Measurements from ENCODE around the gene ANAPC10.

The ANAPC10 gene

DNA sequence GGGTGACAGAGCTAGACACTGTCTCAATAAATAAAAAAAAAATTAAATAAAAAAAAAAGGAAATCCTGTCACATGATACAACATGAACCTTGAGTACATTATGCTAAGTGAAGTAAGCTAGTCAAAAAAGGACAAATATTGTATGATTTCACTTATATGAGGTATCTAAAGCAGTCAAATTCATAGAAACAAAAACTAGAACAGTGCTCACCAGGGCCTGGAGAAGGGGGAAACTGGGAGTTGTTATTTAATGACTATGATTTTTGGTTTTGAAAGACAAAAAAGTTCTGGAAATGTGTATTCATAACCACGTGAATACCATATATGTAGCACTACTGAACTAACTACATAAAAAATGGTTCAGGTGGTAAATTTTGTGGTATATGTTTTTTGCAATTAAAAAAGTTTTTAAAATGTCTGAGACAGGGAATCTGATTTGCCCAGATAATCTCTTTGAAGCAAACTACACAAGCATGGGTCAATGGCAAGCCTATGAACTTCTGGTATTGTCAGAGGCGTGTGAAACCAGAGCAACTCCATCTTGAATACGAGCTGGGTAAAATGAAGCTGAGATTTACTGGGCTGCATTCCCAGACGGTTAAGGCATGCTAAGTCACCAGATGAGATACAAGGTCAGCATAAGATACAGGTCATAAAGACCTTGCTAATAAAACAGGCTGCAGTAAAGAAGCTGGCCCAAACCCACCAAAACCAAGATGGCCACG is 42.3 kb downstream of the ANAPC10 start:
- TF ChIP-seq, protein P1, sequence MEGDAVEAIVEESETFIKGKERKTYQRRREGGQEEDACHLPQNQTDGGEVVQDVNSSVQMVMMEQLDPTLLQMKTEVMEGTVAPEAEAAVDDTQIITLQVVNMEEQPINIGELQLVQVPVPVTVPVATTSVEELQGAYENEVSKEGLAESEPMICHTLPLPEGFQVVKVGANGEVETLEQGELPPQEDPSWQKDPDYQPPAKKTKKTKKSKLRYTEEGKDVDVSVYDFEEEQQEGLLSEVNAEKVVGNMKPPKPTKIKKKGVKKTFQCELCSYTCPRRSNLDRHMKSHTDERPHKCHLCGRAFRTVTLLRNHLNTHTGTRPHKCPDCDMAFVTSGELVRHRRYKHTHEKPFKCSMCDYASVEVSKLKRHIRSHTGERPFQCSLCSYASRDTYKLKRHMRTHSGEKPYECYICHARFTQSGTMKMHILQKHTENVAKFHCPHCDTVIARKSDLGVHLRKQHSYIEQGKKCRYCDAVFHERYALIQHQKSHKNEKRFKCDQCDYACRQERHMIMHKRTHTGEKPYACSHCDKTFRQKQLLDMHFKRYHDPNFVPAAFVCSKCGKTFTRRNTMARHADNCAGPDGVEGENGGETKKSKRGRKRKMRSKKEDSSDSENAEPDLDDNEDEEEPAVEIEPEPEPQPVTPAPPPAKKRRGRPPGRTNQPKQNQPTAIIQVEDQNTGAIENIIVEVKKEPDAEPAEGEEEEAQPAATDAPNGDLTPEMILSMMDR (IDR thresholded peaks at IDR 0.05; ENCODE audit: low read depth, low read length), result no peak
- no peak overlapping the region for H3K4me3 ChIP-seq (ENCODE audit: low read depth, low read length)

DNA sequence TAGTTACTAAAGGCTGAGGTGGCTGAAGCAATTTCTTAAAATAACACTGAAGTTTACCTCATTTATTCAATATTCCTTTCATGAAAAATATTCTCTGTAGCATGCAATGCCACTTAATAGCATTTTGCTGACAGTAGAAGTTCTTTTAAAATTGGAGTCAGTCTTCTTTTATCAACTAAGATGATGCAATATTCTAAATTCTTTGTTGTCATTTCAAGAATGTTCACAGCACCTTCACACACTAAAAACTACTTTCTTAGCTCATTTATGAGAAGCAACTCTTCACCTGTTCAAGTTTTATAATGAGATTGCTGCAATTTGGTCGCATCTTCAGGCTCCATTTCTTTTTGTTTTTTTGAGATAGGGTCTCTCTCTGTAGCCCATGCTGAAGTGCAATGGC is 48.8 kb downstream of the ANAPC10 start:
- TF ChIP-seq, protein P1 (IDR thresholded peaks at IDR 0.05; ENCODE audit: low read depth, low read length), result no peak
- H3K4me3 ChIP-seq (ENCODE audit: low read depth, low read length), result no peak overlapping the region

DNA sequence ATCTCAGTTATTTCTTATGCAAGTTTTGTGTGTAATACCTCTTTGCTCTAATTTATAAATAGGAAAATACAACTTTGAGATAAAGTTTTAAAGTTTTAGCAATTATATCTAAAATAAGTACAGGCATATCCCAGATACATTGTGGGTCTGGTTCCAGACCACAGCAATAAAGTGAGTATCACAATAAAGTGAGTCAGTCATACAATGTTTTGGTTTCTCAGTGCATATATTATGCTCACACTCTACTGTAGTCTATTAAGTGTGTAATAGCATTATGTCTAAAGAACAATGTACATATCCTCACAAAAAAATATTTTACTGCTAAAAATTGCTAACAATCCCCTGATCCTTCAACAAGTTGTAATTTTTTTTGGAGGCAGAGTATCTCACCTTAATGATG is 49.2 kb downstream of the ANAPC10 start:
- H3K4me3 ChIP-seq (ENCODE audit: low read depth, low read length), result no peak overlapping the region
- TF ChIP-seq, protein P1 (IDR thresholded peaks at IDR 0.05; ENCODE audit: low read depth, low read length), result no peak

DNA sequence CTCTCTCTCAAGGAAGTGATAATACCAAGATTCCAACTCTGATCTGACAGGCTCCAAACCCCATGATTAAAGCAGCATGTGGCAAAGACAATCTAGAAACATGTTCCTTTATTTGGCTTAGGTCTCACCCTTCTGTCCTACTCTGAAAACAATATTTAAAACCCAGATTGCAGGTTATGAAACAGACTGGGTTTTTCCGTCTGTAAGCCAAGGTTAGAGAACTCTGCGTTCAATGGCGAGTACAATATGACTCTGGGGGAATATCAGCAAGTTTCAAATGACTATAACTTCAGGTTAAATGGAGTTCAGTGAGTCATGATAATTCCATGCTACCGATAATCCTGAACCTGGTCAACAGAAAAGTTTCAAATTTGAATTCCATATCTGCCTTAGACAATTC is 50.8 kb downstream of the ANAPC10 start:
- TF ChIP-seq, protein P1 (IDR thresholded peaks at IDR 0.05; ENCODE audit: low read depth, low read length), result no peak
- H3K4me3 ChIP-seq (ENCODE audit: low read depth, low read length), result no peak overlapping the region

DNA sequence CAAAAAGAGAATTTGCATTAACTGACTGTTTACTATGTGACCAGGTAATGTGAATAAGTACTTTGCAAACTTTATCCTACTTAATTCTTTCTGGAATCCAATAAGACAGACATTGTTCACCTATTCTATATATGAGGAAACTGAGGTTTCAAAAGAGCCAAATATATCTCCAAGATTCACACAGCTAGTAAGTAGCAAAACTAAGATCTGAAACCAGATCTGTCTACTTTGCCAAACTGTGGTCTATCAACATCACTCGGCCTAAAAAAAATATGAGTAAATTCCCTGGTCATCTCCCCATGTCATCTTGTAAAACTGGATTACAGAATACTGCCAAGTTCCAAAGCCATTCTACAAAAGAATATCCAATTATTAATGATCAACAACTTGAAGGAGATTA is 52.8 kb downstream of the ANAPC10 start:
- no peak overlapping the region for H3K4me3 ChIP-seq (ENCODE audit: low read depth, low read length)
- TF ChIP-seq, protein P1 (IDR thresholded peaks at IDR 0.05; ENCODE audit: low read depth, low read length), result no peak

DNA sequence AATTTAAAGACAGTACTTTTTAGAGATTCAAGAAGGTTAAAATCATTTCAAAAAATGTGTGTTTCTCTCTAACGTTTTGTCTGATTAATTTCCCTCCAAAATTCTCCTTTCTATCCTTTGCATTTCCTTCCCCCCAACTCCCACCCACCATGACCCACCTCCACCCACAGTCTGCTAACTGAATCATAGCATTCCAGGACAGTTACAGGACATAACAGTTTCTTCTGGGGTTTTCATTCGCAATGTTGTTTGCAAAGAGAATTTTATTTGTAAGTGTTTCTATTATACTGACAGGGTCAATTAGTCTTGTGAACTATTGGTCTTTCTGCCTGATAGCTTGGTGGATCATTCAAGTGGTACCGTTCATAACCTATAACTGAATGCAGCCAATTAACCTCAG is 53.7 kb downstream of the ANAPC10 start:
- H3K4me3 ChIP-seq (ENCODE audit: low read depth, low read length), result no peak overlapping the region

DNA sequence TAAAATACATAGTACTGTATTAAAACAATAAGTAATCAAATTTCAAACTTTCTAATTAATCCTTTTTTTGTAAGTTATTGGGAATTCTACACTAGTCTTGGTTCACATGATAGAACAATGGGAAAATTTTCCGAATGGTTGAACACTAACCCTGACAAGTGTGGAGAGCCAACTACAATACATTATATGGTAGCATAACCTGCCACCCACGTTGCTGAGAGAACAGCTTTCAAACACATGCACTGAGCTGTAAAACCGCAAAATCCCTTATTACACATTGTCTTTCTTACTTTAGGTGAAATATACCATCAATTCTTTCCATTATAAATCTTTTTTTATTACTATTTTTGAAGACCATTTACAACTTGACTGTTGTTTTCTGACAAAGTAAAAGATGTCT is 54.7 kb downstream of the ANAPC10 start:
- TF ChIP-seq, protein P1 (IDR thresholded peaks at IDR 0.05; ENCODE audit: low read depth, low read length), result no peak
- no peak overlapping the region for H3K4me3 ChIP-seq (ENCODE audit: low read depth, low read length)

More for the DNA sequence above, 53.7 kb downstream of the ANAPC10 start:
- TF ChIP-seq, protein P1 (IDR thresholded peaks at IDR 0.05; ENCODE audit: low read depth, low read length), result no peak

All from WI38 (cell line).